AG09319 (cell line): Measurements from ENCODE around the gene FOXP1.

Experiments
- DNase-seq: peaks from one replicate; pipeline ENCODE4 v3.0.0-alpha.2; 2010; ENCODE audit warnings: low read depth; ENCODE audit errors: extremely low read depth
- CTCF ChIP-seq: IDR thresholded peaks from 2 replicates; pipeline ENCODE4 v1.5.1; 2011; ENCODE audit warnings: low read depth, mild to moderate bottlenecking, inconsistent platforms, low read length, moderate library complexity

FOXP1 gene

GRCh38 chr3:71214016-71214415, 369.5 kb downstream of the FOXP1 start:
- no peak for TF ChIP-seq CTCF
- DNase-seq: no peak

- no peak for DNase-seq
Measured at GRCh38 chr3:71211083-71211482, 372.4 kb downstream of the FOXP1 start.

GRCh38 chr3:71210257-71211007, 373.1 kb downstream of the FOXP1 start:
- TF ChIP-seq CTCF: peak; percentile 8
- DNase-seq: no peak

More at GRCh38 chr3:71211083-71211482, 372.4 kb downstream of the FOXP1 start:
- TF ChIP-seq CTCF: no peak

GRCh38 chr3:71208211-71209095, 375.1 kb downstream of the FOXP1 start:
- no peak for TF ChIP-seq CTCF
- DNase-seq: no peak

GRCh38 chr3:71207632-71208031, 375.9 kb downstream of the FOXP1 start:
- no peak for DNase-seq
- TF ChIP-seq CTCF: no peak

GRCh38 chr3:71206305-71207165, 377.0 kb downstream of the FOXP1 start:
- DNase-seq: no peak
- TF ChIP-seq CTCF: no peak
